Left cardiac atrium (tissue), 4 donors: ENCODE results near the gene TBX10. TPM values are rescaled to one million over a fixed set of nuclear protein-coding genes. Genes with fewer than 3 reads are reported as not detected.
"Not testable (repeated sequence)": the region's sequence is repeated elsewhere in the genome, so short reads cannot be mapped to it uniquely, and the experiment has no call there.

Experiments used
- ATAC-seq, 2 donors: fragments of 200-7000 bp; cut with Tn5 transposase; one replicate each; pipeline ENCODE4 v1.9.1; 2020; ENCODE audit warnings: mild to moderate bottlenecking in 2 of 2, moderate library complexity in 2 of 2
- DNase-seq: peaks from one replicate; pipeline ENCODE4 v3.0.0-alpha.2; 2020
- intact Hi-C, 2 donors: fragments of 100-400 bp; cut with DNase I; formaldehyde crosslinking; loops; one replicate each; pipeline versions ENCODE4 v1.14.1 to v1.15.1; 2022 to 2023
- total RNA-seq, 2 donors: library from RNA; stranded (reverse); fragmentation: NEBNext Ultra II Directional; extraction: Animal tissue kit (Norgen Biotek cat#: 25700); gene quantifications; one replicate each; pipeline ENCODE4 v1.2.1, GENCODE V29; 2021
- donor health status: DM: no; HTN: yes; CAD: no.
- donor health status: DM: no; HTN: yes; CAD: no; lungs with severe emphysema.
- donor health status: DM: yes; HTN: yes; CAD: no.
- donor health status: Dilated cardiomyopathy.

Gene TBX10
- total RNA-seq, 2 donors from 2014 or later, result not detected

DNA sequence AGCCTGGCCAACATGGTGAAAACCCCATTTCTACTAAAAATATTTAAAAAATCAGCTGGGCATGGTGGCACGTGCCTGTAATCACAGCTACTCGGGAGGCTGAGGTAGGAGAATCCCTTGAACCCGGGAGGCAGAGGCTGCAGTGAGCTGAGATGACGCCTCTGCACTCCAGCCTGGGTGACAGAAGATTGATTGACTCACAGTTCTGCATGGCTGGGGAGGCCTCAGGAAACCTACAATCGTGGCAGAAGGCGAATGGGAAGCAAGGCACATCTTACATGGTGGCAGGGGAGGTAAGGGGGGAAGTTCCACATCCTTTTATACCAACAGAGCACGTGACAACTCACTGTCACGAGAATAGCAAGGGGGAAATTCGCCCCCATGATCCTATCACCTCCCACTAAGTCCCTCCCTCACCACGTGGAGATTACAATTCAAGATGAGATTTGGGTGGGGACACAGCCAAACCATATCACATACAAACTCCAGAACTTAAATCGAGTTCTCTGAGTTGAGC lies 50.6 kb downstream of the TBX10 start:
- intact Hi-C loops, ATAC-seq, DNase-seq: not testable (repeated sequence)

DNA sequence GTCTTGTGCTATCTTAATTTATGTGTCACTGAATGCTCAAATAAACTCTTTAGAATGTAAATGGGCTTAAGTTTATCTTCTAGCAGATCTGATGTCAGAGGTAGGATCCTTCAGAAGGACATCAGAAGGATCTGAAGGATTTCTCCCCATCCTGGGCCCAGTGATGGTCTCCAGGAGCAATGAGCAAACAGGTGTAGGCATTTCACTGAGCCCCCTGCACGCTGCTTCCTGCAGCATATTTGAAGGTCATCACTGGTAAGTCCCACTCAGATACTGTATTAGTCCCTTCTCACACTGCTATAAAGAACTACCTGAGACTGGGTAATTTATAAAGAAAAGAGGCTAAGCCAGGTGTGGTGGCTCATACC lies 51.4 kb downstream of the TBX10 start:
- no peak for DNase-seq
- ATAC-seq, result no peak
- intact Hi-C loops, result no loop called here

DNA sequence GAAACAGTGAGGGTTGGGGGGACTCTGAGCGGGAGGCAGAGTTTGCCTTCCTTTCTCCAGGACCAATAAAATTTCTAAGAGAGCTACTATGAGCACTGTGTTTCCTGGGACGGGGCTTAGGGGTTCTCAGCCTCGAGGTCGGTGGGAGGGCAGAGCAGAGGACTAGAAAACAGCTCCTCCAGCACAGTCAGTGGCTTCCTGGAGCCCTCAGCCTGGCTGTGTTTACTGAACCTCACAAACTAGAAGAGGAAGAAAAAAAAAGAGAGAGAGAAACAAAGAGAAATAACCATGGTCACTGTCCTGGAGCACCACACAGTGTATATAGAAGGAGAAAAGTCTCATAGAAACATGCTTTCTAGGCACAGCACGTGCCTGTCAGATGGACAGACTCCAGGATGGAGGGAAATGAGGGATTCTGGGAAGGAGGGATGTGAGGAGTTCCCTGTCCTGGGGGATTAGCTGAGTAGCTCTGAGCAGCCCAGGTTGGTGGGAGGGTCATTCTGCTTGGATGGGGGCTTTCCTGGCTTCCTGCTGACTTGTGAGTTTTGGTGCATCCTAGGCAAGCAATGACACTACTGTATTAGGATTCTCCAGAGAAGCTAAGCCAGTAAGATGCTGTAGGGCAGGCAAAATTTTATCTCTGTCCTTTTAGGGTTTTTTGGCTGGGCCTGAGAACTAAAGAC lies 52.9 kb downstream of the TBX10 start:
- ATAC-seq (no peak), DNase-seq (no peak)
- intact Hi-C loops, result no loop called here

DNA sequence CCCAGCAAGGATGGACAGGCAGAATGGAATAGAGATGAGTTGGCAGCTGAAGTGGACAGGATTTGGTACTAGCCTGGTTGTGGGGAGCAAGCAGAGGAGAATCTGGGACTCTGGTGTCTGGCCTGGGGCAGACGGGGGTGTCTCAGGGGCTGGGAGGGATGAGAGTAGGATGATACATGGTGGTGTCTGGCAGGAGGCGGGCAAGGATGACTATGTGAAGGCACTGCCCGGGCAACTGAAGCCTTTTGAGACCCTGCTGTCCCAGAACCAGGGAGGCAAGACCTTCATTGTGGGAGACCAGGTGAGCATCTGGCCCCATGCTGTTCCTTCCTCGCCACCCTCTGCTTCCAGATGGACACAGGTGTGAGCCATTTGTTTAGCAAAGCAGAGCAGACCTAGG lies 53.7 kb downstream of the TBX10 start:
- DNase-seq (no peak), ATAC-seq (no peak)
- intact Hi-C loops, result no loop called here

DNA sequence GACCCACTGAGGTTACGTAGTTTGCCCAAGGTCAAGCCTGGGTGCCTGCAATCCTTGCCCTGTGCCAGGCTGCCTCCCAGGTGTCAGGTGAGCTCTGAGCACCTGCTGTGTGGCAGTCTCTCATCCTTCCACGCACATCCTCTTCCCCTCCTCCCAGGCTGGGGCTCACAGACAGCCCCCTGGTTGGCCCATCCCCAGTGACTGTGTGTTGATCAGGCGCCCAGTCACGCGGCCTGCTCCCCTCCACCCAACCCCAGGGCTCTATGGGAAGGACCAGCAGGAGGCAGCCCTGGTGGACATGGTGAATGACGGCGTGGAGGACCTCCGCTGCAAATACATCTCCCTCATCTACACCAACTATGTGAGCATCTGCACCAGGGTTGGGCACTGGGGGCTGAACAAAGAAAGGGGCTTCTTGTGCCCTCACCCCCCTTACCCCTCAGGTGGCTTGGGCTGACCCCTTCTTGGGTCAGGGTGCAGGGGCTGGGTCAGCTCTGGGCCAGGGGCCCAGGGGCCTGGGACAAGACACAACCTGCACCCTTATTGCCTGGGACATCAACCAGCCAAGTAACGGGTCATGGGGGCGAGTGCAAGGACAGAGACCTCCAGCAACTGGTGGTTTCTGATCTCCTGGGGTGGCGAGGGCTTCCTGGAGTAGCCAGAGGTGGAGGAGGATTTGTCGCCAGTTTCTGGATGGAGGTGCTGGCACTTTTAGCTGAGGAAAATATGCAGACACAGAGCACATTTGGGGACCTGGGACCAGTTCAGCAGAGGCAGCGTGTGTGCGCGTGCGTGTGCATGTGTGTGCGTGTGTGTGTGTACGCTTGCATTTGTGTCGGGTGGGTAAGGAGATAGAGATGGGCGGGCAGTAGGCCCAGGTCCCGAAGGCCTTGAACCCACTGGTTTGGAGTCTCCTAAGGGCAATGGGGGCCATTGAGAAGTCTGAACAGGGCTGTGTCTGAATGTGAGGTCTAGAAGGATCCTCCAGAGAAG lies 54.4 kb downstream of the TBX10 start:
- DNase-seq, result no peak
- intact Hi-C loops, result no loop called here
- peak in 1 of 2 donors; percentile 1 for ATAC-seq

DNA sequence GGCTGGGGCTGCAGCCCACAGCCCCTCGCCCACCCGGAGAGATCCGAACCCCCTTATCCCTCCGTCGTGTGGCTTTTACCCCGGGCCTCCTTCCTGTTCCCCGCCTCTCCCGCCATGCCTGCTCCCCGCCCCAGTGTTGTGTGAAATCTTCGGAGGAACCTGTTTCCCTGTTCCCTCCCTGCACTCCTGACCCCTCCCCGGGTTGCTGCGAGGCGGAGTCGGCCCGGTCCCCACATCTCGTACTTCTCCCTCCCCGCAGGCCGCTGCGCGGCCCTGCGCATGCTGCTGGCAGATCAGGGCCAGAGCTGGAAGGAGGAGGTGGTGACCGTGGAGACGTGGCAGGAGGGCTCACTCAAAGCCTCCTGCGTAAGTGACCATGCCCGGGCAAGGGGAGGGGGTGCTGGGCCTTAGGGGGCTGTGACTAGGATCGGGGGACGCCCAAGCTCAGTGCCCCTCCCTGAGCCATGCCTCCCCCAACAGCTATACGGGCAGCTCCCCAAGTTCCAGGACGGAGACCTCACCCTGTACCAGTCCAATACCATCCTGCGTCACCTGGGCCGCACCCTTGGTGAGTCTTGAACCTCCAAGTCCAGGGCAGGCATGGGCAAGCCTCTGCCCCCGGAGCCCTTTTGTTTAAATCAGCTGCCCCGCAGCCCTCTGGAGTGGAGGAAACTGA lies 55.2 kb downstream of the TBX10 start:
- DNase-seq (peak; percentile 79), ATAC-seq (peak; percentile 75 to 82)
- intact Hi-C loops, result no loop called here

DNA sequence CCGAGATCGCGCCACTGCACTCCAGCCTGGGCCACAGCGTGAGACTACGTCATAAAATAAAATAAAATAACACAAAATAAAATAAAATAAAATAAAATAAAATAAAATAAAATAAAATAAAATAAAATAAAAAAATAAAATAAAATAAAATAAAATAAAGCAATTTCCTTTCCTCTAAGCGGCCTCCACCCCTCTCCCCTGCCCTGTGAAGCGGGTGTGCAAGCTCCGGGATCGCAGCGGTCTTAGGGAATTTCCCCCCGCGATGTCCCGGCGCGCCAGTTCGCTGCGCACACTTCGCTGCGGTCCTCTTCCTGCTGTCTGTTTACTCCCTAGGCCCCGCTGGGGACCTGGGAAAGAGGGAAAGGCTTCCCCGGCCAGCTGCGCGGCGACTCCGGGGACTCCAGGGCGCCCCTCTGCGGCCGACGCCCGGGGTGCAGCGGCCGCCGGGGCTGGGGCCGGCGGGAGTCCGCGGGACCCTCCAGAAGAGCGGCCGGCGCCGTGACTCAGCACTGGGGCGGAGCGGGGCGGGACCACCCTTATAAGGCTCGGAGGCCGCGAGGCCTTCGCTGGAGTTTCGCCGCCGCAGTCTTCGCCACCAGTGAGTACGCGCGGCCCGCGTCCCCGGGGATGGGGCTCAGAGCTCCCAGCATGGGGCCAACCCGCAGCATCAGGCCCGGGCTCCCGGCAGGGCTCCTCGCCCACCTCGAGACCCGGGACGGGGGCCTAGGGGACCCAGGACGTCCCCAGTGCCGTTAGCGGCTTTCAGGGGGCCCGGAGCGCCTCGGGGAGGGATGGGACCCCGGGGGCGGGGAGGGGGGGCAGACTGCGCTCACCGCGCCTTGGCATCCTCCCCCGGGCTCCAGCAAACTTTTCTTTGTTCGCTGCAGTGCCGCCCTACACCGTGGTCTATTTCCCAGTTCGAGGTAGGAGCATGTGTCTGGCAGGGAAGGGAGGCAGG lies 56.0 kb downstream of the TBX10 start, which contains the start of gene GSTP1:
Gene GSTP1 (plus strand): TSS at position 566 of the 958 bp plus-strand sequence. CDS start 32 bp downstream, at position 598.
- ATAC-seq, result peak; percentile 98
- intact Hi-C loops, result no loop called here
- peak; percentile 95 for DNase-seq

DNA sequence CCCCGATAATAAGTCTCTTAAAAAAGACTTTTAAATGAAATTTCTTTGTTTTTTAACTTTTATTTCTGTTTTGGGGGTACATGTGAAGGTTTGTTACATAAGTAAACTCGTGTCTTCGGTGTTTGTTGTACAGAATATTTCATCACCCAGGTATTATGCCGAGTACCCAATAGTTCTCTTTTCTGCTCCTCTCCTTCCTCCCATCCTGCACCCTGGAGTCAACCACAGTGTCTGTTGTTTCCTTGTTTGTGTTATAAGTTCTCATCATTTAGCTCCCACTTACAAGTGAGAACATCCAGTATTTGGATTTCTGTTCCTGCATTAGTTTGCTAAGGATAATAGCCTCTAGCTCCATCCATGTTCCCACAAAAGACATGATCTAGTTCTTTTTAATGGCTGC lies 57.6 kb downstream of the TBX10 start:
- intact Hi-C loops, result no loop called here
- ATAC-seq (no peak), DNase-seq (no peak)

DNA sequence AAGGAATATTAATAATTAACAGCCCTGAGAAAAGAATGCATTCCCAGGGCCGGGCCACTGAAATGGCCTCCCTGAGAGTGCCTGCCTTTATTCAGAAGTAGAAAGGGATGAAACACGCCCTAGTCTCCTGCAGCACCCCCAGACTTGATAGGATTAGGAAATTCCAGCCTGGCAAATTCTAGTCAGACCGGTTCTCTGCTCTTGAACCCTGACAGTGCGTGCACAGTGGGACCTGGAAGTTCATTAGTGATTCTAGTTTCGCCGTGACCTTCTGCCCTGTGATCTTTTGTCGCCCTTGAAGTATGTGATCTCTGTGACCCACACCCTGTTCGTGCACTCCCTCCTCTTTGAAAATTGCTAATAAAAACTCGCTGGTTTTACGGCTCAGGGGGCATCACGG lies 58.1 kb downstream of the TBX10 start:
- intact Hi-C loops, result no loop called here
- no peak for DNase-seq
- ATAC-seq, result no peak

Other genes starting within 250 kb of the TBX10 start
- gene RAD9A, start 247.8 kb downstream of the TBX10 start, total RNA-seq, result 1 to 10 TPM; 6.2 to 9.0 TPM
- gene PPP1CA, start 237.9 kb downstream of the TBX10 start, total RNA-seq, result 10 to 100 TPM; 86.7 to 94.1 TPM
- 1 to 10 TPM; 2.4 to 2.8 TPM for gene TBC1D10C, start 235.7 kb downstream of the TBX10 start, total RNA-seq
- 10 to 100 TPM in 1 of 2 donors, 1 to 10 TPM in 1; 6.6 to 11.9 TPM for gene CARNS1, start 224.1 kb downstream of the TBX10 start, total RNA-seq
- gene RPS6KB2, start 211.3 kb downstream of the TBX10 start, total RNA-seq, result 10 to 100 TPM; 25.5 to 31.0 TPM
- gene PTPRCAP, start 202.1 kb downstream of the TBX10 start, total RNA-seq, result 1 to 10 TPM; 1.8 to 4.7 TPM
- gene CORO1B, start 196.3 kb downstream of the TBX10 start, total RNA-seq, result 10 to 100 TPM; 35.4 to 40.7 TPM
- not detected for gene GPR152, start 187.0 kb downstream of the TBX10 start, total RNA-seq
- 1 to 10 TPM; 1.2 to 1.3 TPM for gene CABP4, start 184.4 kb downstream of the TBX10 start, total RNA-seq
- 10 to 100 TPM; 50.5 to 58.1 TPM for gene TMEM134, start 170.5 kb downstream of the TBX10 start, total RNA-seq
- gene AIP, start 156.7 kb downstream of the TBX10 start, total RNA-seq, result 10 to 100 TPM; 50.5 to 51.2 TPM
- gene PITPNM1, start 134.4 kb downstream of the TBX10 start, total RNA-seq, result 10 to 100 TPM; 27.7 to 34.7 TPM
- gene CDK2AP2, start 131.6 kb downstream of the TBX10 start, total RNA-seq, result 10 to 100 TPM; 44.8 to 60.9 TPM
- gene CABP2, start 116.3 kb downstream of the TBX10 start, total RNA-seq, result not detected
- gene GSTP1, start 56.0 kb downstream of the TBX10 start, total RNA-seq, result 100 to 1,000 TPM; 314 to 337 TPM
- gene NDUFV1, start 32.8 kb downstream of the TBX10 start, total RNA-seq, result 100 to 1,000 TPM; 422 to 434 TPM
- gene NUDT8, start 9.8 kb downstream of the TBX10 start, total RNA-seq, result 10 to 100 TPM; 60.1 to 61.7 TPM
- not detected for gene ACY3, start 11.0 kb upstream of the TBX10 start, total RNA-seq
- gene ALDH3B2, start 34.9 kb upstream of the TBX10 start, total RNA-seq, result not detected